Natural killer cell (primary cell): Measurements from ENCODE around the gene GSAP. TPM values are rescaled to one million over a fixed set of nuclear protein-coding genes. Genes with fewer than 3 reads are reported as not detected.

Source experiments
- ATAC-seq, 3 donors: fragments of 150-1000 bp in 2 of 3; fragments of 200-7000 bp in 1 of 3; cut with Tn5 transposase; 1 replicate in 1 of 3; 2 replicates in 2 of 3; pipeline ENCODE4 v1.10.0; 2021; ENCODE audit warnings: mild to moderate bottlenecking in 2 of 3, moderate library complexity in 2 of 3
- DNase-seq, 2 donors: peaks; one replicate each; pipeline versions ENCODE4 v3.0.0 to v3.0.0-alpha.2; 2013 to 2021; ENCODE audit warnings: mixed read lengths in 1 of 2
- H3K27ac ChIP-seq: one replicate; pipeline ENCODE4 v1.5.1; 2013; ENCODE audit warnings: mild to moderate bottlenecking, low read length
- H3K27me3 ChIP-seq: one replicate; pipeline ENCODE4 v1.6.1; 2013; ENCODE audit warnings: low read length; ENCODE audit not compliant: control insufficient read depth, insufficient read depth
- H3K36me3 ChIP-seq: one replicate; pipeline ENCODE4 v1.6.1; 2013; ENCODE audit warnings: low read length; ENCODE audit not compliant: control insufficient read depth, insufficient read depth
- H3K4me1 ChIP-seq: one replicate; pipeline ENCODE4 v1.6.1; 2013; ENCODE audit warnings: low read length; ENCODE audit not compliant: control insufficient read depth, insufficient read depth
- H3K4me3 ChIP-seq: one replicate; pipeline ENCODE4 v1.5.1; 2013; ENCODE audit warnings: low read length
- H3K9me3 ChIP-seq: one replicate; pipeline ENCODE4 v1.6.1; 2013; ENCODE audit warnings: low read length; ENCODE audit not compliant: control insufficient read depth, insufficient read depth
- H3K27ac Mint-ChIP-seq, 2 donors: one replicate each; pipeline ENCODE4 v1.8.0; 2022; ENCODE audit warnings: mild to moderate bottlenecking in 2 of 2, mixed read lengths in 2 of 2, moderate library complexity in 1 of 2
- H3K27me3 Mint-ChIP-seq, 2 donors: one replicate each; pipeline ENCODE4 v1.8.0; 2022; ENCODE audit warnings: low read depth in 2 of 2, mixed read lengths in 2 of 2
- H3K36me3 Mint-ChIP-seq: one replicate; pipeline ENCODE4 v1.8.0; 2022; ENCODE audit warnings: mixed read lengths
- H3K4me1 Mint-ChIP-seq, 2 donors: one replicate each; pipeline ENCODE4 v1.8.0; 2022; ENCODE audit warnings: mixed read lengths in 2 of 2
- H3K4me3 Mint-ChIP-seq: one replicate; pipeline ENCODE4 v1.8.0; 2022; ENCODE audit warnings: mild to moderate bottlenecking, moderate library complexity, mixed read lengths
- H3K9me3 Mint-ChIP-seq, 2 donors: one replicate each; pipeline ENCODE4 v1.8.0; 2022; ENCODE audit warnings: mixed read lengths in 2 of 2
- CTCF ChIP-seq: fragments of 200-600 bp; IDR thresholded peaks from one replicate; pipeline ENCODE4 v1.8.0; 2022; ENCODE audit warnings: antibody characterized with exemption
- WGBS: methylation state at CpG from one replicate; pipeline ENCODE4 v1.1.7; 2013; ENCODE audit warnings: missing lambda C conversion rate; ENCODE audit not compliant: insufficient coverage; 5-methylcytosine and 5-hydroxymethylcytosine counted together
- intact Hi-C: fragments of 100-400 bp; cut with micrococcal nuclease; formaldehyde crosslinking; loops from one replicate; pipeline ENCODE4 v1.14.2; 2022
- total RNA-seq, 4 donors: library from RNA; stranded (reverse); fragments of 120-200 nt in 1 of 4; gene quantifications; one replicate each; pipeline versions ENCODE4 v1.2.3 to v1.2.4, GENCODE V29; 2013 to 2022

Gene GSAP
- total RNA-seq, 3 donors from 2014 or later (not counting 1 experiment from before 2014, with no cell fraction given), result 202 to 302 (median 301) TPM

- Histone ChIP-seq H3K9me3 (no peaks in the 10 kb centered on the region), H3K4me1 (peaks cover 7% of the 10 kb centered on the region), H3K27ac (no peak overlapping the region), H3K4me3 (no peak overlapping the region), H3K36me3 (no peaks in the 10 kb centered on the region), H3K27me3 (no peaks in the 10 kb centered on the region)
- H3K9me3 Mint-ChIP-seq, result no peaks in the 10 kb centered on the region
- no peaks in the 10 kb centered on the region for H3K27me3 Mint-ChIP-seq
- no peak overlapping the region for H3K4me3 Mint-ChIP-seq
- no peaks in the 10 kb centered on the region for H3K36me3 Mint-ChIP-seq
- H3K4me1 Mint-ChIP-seq, result peaks cover 26 to 28% of the 10 kb centered on the region in 2 donors
- TF ChIP-seq CTCF, result no peak
- 64% methylated on average over 4 of the region's 4 CpGs for WGBS
- DNase-seq (no peak), ATAC-seq (no peak)
- intact Hi-C loops, result no loop called here
- no peak overlapping the region for H3K27ac Mint-ChIP-seq
Observed at GRCh38 chr7:77420986-77421672, 5.0 kb upstream of the GSAP start.

GRCh38 chr7:77420438-77420837, 4.3 kb upstream of the GSAP start:
- Histone ChIP-seq H3K9me3 (no peaks in the 10 kb centered on the region), H3K4me1 (peaks cover 7% of the 10 kb centered on the region), H3K36me3 (no peaks in the 10 kb centered on the region), H3K27me3 (no peaks in the 10 kb centered on the region), H3K4me3 (no peak overlapping the region), H3K27ac (no peak overlapping the region)
- H3K27me3 Mint-ChIP-seq, result no peaks in the 10 kb centered on the region
- DNase-seq (no peak), ATAC-seq (no peak)
- H3K27ac Mint-ChIP-seq, result no peak overlapping the region
- 96% methylated on average over 3 of the region's 5 CpGs for WGBS
- H3K4me3 Mint-ChIP-seq, result no peak overlapping the region
- H3K9me3 Mint-ChIP-seq, result no peaks in the 10 kb centered on the region
- peaks cover 26 to 28% of the 10 kb centered on the region in 2 donors for H3K4me1 Mint-ChIP-seq
- TF ChIP-seq CTCF, result no peak
- intact Hi-C loops, result no loop called here
- H3K36me3 Mint-ChIP-seq, result no peaks in the 10 kb centered on the region

GRCh38 chr7:77419102-77419501, 3.0 kb upstream of the GSAP start:
- H3K9me3 Mint-ChIP-seq, result no peaks in the 10 kb centered on the region
- WGBS, result 92% methylated on average over 3 of the region's 4 CpGs
- DNase-seq, result no peak
- Histone ChIP-seq H3K27me3 (no peaks in the 10 kb centered on the region), H3K9me3 (no peaks in the 10 kb centered on the region), H3K36me3 (no peaks in the 10 kb centered on the region), H3K4me3 (no peak overlapping the region), H3K4me1 (peaks cover 7% of the 10 kb centered on the region), H3K27ac (no peak overlapping the region)
- intact Hi-C loops, result no loop called here
- no peak for TF ChIP-seq CTCF
- H3K4me1 Mint-ChIP-seq, result peaks cover 32 to 39% of the 10 kb centered on the region in 2 donors
- H3K4me3 Mint-ChIP-seq, result no peak overlapping the region
- no peaks in the 10 kb centered on the region for H3K36me3 Mint-ChIP-seq
- ATAC-seq, result no peak
- no peaks in the 10 kb centered on the region for H3K27me3 Mint-ChIP-seq
- H3K27ac Mint-ChIP-seq, result peak overlapping the region; percentile 71 to 99

- H3K27me3 Mint-ChIP-seq, result no peaks in the 10 kb centered on the region
- intact Hi-C loops, result no loop called here
- H3K27ac Mint-ChIP-seq, result peak overlapping the region; percentile 95 to 99
- peak overlapping the region; percentile 89 for H3K4me3 Mint-ChIP-seq
- 99% methylated on average over 4 of the region's 4 CpGs for WGBS
- ATAC-seq (no peak), DNase-seq (no peak)
- Histone ChIP-seq H3K27ac (no peak overlapping the region), H3K27me3 (no peaks in the 10 kb centered on the region), H3K4me1 (peaks cover 17% of the 10 kb centered on the region), H3K36me3 (no peaks in the 10 kb centered on the region), H3K9me3 (no peaks in the 10 kb centered on the region), H3K4me3 (no peak overlapping the region)
- H3K4me1 Mint-ChIP-seq, result peaks cover 45 to 52% of the 10 kb centered on the region in 2 donors
- H3K9me3 Mint-ChIP-seq, result no peaks in the 10 kb centered on the region
- no peaks in the 10 kb centered on the region for H3K36me3 Mint-ChIP-seq
- TF ChIP-seq CTCF, result no peak
Observed at GRCh38 chr7:77417801-77418200, 1.7 kb upstream of the GSAP start.
